H9 (cell line): ENCODE measurements around the gene ZDHHC13. TPM values are rescaled to one million over a fixed set of nuclear protein-coding genes. Genes with fewer than 3 reads are reported as not detected.
"Not testable (repeated sequence)": the region's sequence is repeated elsewhere in the genome, so short reads cannot be mapped to it uniquely, and the experiment has no call there.

Source experiments
- DNase-seq: peaks from one replicate; pipeline ENCODE4 v3.0.0-alpha.2; 2017
- H2AFZ ChIP-seq: one replicate; pipeline ENCODE4 v1.6.1; 2013; ENCODE audit warnings: mild to moderate bottlenecking, low read length, control low read depth, moderate library complexity
- H2AK5ac ChIP-seq: 2 replicates; pipeline ENCODE4 v1.6.1; 2013; ENCODE audit warnings: low read length, control low read depth, mixed read lengths; ENCODE audit not compliant: insufficient read length
- H2BK120ac ChIP-seq: one replicate; pipeline ENCODE4 v1.6.1; 2013; ENCODE audit warnings: low read depth, mild to moderate bottlenecking, low read length, control low read depth, inconsistent platforms; ENCODE audit not compliant: poor library complexity, severe bottlenecking
- H2BK12ac ChIP-seq: 2 replicates; pipeline ENCODE4 v1.6.1; 2013; ENCODE audit warnings: low read length, control low read depth, mixed read lengths, low read depth; ENCODE audit not compliant: insufficient read length
- H2BK15ac ChIP-seq: 2 replicates; pipeline ENCODE4 v1.6.1; 2013; ENCODE audit warnings: low read depth, low read length, control low read depth
- H2BK20ac ChIP-seq: one replicate; pipeline ENCODE4 v1.6.1; 2013; ENCODE audit warnings: low read depth, mild to moderate bottlenecking, low read length, control low read depth, inconsistent platforms; ENCODE audit not compliant: poor library complexity, severe bottlenecking
- H2BK5ac ChIP-seq: 2 replicates; pipeline ENCODE4 v1.6.1; 2013; ENCODE audit warnings: low read length, control low read depth, mixed read lengths; ENCODE audit not compliant: insufficient read length
- H3K14ac ChIP-seq: 2 replicates; pipeline ENCODE4 v1.6.1; 2013; ENCODE audit warnings: low read length, control low read depth; ENCODE audit not compliant: insufficient read depth
- H3K18ac ChIP-seq: 2 replicates; pipeline ENCODE4 v1.6.1; 2013; ENCODE audit warnings: low read depth, mild to moderate bottlenecking, mixed read lengths, low read length, control low read depth; ENCODE audit not compliant: insufficient read length
- H3K23ac ChIP-seq: 2 replicates; pipeline ENCODE4 v1.6.1; 2013; ENCODE audit warnings: low read length, control low read depth, mixed read lengths, low read depth; ENCODE audit not compliant: insufficient read length
- H3K23me2 ChIP-seq: 2 replicates; pipeline ENCODE4 v1.6.1; 2013; ENCODE audit warnings: low read depth, mild to moderate bottlenecking, mixed read lengths, low read length, control low read depth; ENCODE audit not compliant: insufficient read length, poor library complexity, severe bottlenecking
- H3K27ac ChIP-seq: 2 replicates; pipeline ENCODE4 v1.5.1; 2013; ENCODE audit warnings: low read length, control low read depth, mixed read lengths, low read depth; ENCODE audit not compliant: insufficient read length
- H3K27me3 ChIP-seq: 2 replicates; pipeline ENCODE4 v1.6.1; 2013; ENCODE audit warnings: low read length, control low read depth, inconsistent platforms; ENCODE audit not compliant: insufficient read depth
- H3K4ac ChIP-seq: 2 replicates; pipeline ENCODE4 v1.6.1; 2013; ENCODE audit warnings: low read depth, mild to moderate bottlenecking, control low read depth, inconsistent platforms, low read length, moderate library complexity
- H3K4me1 ChIP-seq: 2 replicates; pipeline ENCODE4 v1.6.1; 2013; ENCODE audit warnings: low read length, control low read depth, inconsistent platforms; ENCODE audit not compliant: insufficient read depth
- H3K4me2 ChIP-seq: 2 replicates; pipeline ENCODE4 v1.6.1; 2013; ENCODE audit warnings: low read length, control low read depth, mixed read lengths; ENCODE audit not compliant: insufficient read length, insufficient read depth
- H3K56ac ChIP-seq: 2 replicates; pipeline ENCODE4 v1.6.1; 2013; ENCODE audit warnings: low read depth, mild to moderate bottlenecking, mixed read lengths, low read length, control low read depth; ENCODE audit not compliant: insufficient read length
- H3K79me1 ChIP-seq: 2 replicates; pipeline ENCODE4 v1.6.1; 2013; ENCODE audit warnings: low read depth, mild to moderate bottlenecking, moderate library complexity, low read length, control low read depth, inconsistent platforms; ENCODE audit not compliant: insufficient read depth, poor library complexity, severe bottlenecking
- H3K79me2 ChIP-seq: 2 replicates; pipeline ENCODE4 v1.6.1; 2013; ENCODE audit warnings: low read length, control low read depth, inconsistent platforms; ENCODE audit not compliant: insufficient read depth
- H3K9ac ChIP-seq: 2 replicates; pipeline ENCODE4 v1.6.1; 2013; ENCODE audit warnings: low read length, control low read depth, mixed read lengths; ENCODE audit not compliant: insufficient read length; ENCODE audit errors: extremely low read depth
- H3K9me3 ChIP-seq: one replicate; pipeline ENCODE4 v1.6.1; 2013; ENCODE audit warnings: low read depth, low read length, inconsistent platforms; ENCODE audit not compliant: control insufficient read depth
- H3T11ph ChIP-seq: one replicate; pipeline ENCODE4 v1.6.1; 2013; ENCODE audit warnings: mild to moderate bottlenecking, low read length, control low read depth, inconsistent platforms
- H4K20me1 ChIP-seq: one replicate; pipeline ENCODE4 v1.6.1; 2013; ENCODE audit not compliant: control insufficient read depth, insufficient read length, insufficient read depth
- H4K5ac ChIP-seq: 2 replicates; pipeline ENCODE4 v1.6.1; 2013; ENCODE audit warnings: low read depth, mild to moderate bottlenecking, mixed read lengths, low read length, control low read depth; ENCODE audit not compliant: insufficient read length
- H4K8ac ChIP-seq: replicated peaks from 2 replicates; pipeline ENCODE4 v1.6.1; 2013; ENCODE audit warnings: low read length, control low read depth, mixed read lengths, low read depth; ENCODE audit not compliant: insufficient read length
- H4K91ac ChIP-seq: 2 replicates; pipeline ENCODE4 v1.6.1; 2013; ENCODE audit warnings: low read depth, mild to moderate bottlenecking, moderate library complexity, mixed read lengths, low read length, control low read depth; ENCODE audit not compliant: insufficient read length
- H3K27ac Mint-ChIP-seq, 3 experiments: 2 replicates in 2 of 3; 3 replicates in 1 of 3; pipeline ENCODE4 v1.8.0; 2020 to 2021; ENCODE audit warnings: mixed read lengths in 3 of 3, mild to moderate bottlenecking in 1 of 3, moderate library complexity in 1 of 3
- H3K27me3 Mint-ChIP-seq: 2 replicates; pipeline ENCODE4 v1.8.0; 2021; ENCODE audit warnings: low read depth, mild to moderate bottlenecking, moderate library complexity, mixed read lengths
- H3K36me3 Mint-ChIP-seq, 3 experiments: 2 replicates in 2 of 3; 3 replicates in 1 of 3; pipeline ENCODE4 v1.8.0; 2020 to 2021; ENCODE audit warnings: low read depth in 3 of 3, mixed read lengths in 3 of 3; ENCODE audit not compliant: insufficient read depth in 1 of 3
- H3K4me1 Mint-ChIP-seq, 2 experiments: 2 replicates each; pipeline ENCODE4 v1.8.0; 2020; ENCODE audit warnings: mixed read lengths in 2 of 2
- H3K4me3 Mint-ChIP-seq, 2 experiments: 2 replicates in 1 of 2; 3 replicates in 1 of 2; pipeline ENCODE4 v1.8.0; 2020 to 2021; ENCODE audit warnings: mild to moderate bottlenecking in 2 of 2, mixed read lengths in 2 of 2, moderate library complexity in 1 of 2
- H3K9me3 Mint-ChIP-seq, 2 experiments: 2 replicates in 1 of 2; 3 replicates in 1 of 2; pipeline ENCODE4 v1.8.0; 2020; ENCODE audit warnings: mild to moderate bottlenecking in 2 of 2, mixed read lengths in 2 of 2, moderate library complexity in 1 of 2
- CTCF ChIP-seq: fragments of 200-600 bp; sonication (generic); conservative IDR thresholded peaks from 3 replicates; pipeline ENCODE4 v1.8.0; 2021; ENCODE audit warnings: antibody characterized with exemption, mild to moderate bottlenecking
- WGBS: extraction: QIAGEN DNeasy Blood & Tissue Kit; methylation state at CpG from one replicate; pipeline ENCODE4 v1.1.7; 2013; ENCODE audit warnings: missing lambda C conversion rate, low lambda C conversion rate, mixed read lengths; ENCODE audit not compliant: insufficient read length; ENCODE audit errors: extremely low coverage; 5-methylcytosine and 5-hydroxymethylcytosine counted together
- total RNA-seq: library from RNA; stranded (reverse); gene quantifications from 2 replicates; pipeline ENCODE4 v1.2.1, GENCODE V29; 2021

Gene ZDHHC13
- total RNA-seq, 1 experiment from 2014 or later, result 20.9 TPM

DNA sequence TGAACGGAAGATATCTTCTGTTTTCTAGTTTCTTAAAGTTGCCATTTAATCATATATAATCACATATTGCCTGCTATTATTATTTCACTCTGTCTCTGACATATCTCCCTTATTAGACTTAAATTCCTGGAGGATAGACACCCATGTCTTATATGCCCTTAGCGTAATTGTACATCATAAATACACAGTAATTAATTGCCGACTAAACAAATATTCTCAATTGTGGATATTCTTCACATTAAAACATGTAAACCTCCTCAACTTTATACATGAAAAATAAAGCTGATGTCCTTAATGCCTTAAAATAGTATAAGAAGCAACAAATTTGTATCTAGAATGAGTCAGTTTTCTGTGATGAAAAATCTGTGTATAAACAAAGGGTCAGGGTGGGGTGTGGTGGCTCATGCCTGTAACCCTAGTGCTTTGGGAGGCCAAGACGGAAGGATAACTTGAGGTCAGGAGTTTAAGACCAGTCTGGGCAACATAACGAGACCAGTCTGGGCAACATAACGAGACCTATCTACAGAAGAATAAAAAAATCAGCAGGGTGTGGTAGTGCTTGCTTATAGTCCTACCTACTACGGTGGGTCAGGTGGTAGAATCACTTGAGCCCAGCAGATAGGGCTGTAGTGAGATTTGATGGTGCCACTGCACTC, 6.1 kb downstream of the ZDHHC13 start:
- Mint-ChIP-seq H3K36me3 (peaks cover 16 to 43% (median 28%) of the 10 kb centered on the region in 3 experiments), H3K4me3 (no peak overlapping the region), H3K4me1 (peaks cover 20 to 21% of the 10 kb centered on the region in 2 experiments), H3K27me3 (no peaks in the 10 kb centered on the region), H3K9me3 (peaks cover 0 to 2% of the 10 kb centered on the region in 2 experiments; a peak in 2 of 5 replicates), H3K27ac (no peak overlapping the region)
- no peak overlapping the region for H3K56ac ChIP-seq
- TF ChIP-seq CTCF, result no peak
- H4K8ac ChIP-seq, result no peak overlapping the region
- H3T11ph ChIP-seq, result no peak overlapping the region
- H2BK12ac ChIP-seq, result no peak overlapping the region
- no CpG with 5 or more reads among the region's 7 CpGs for WGBS
- no peak overlapping the region for H4K91ac ChIP-seq
- H3K4ac ChIP-seq, result no peak overlapping the region
- H3K27ac ChIP-seq, result no peak overlapping the region
- H2BK120ac ChIP-seq, result no peak overlapping the region
- no peaks in the 10 kb centered on the region for H4K20me1 ChIP-seq
- no peak overlapping the region for H2BK5ac ChIP-seq
- H2BK20ac ChIP-seq, result no peak overlapping the region
- peaks cover 7% of the 10 kb centered on the region for H3K79me1 ChIP-seq
- H3K9me3 ChIP-seq, result no peaks in the 10 kb centered on the region
- no peak overlapping the region for H2AK5ac ChIP-seq
- no peak overlapping the region for H2BK15ac ChIP-seq
- H3K4me2 ChIP-seq, result no peak overlapping the region
- H3K18ac ChIP-seq, result no peak overlapping the region
- no peak for DNase-seq
- no peaks in the 10 kb centered on the region for H3K27me3 ChIP-seq
- H4K5ac ChIP-seq, result no peak overlapping the region
- no peak overlapping the region for H3K9ac ChIP-seq
- no peaks in the 10 kb centered on the region for H3K23me2 ChIP-seq
- H3K4me1 ChIP-seq, result no peaks in the 10 kb centered on the region; the same call in 1 of the 2 replicates
- no peak overlapping the region for H2AFZ ChIP-seq
- H3K14ac ChIP-seq, result no peak overlapping the region
- peaks cover 9% of the 10 kb centered on the region; the same call in 1 of the 2 replicates for H3K79me2 ChIP-seq
- no peak overlapping the region for H3K23ac ChIP-seq

DNA sequence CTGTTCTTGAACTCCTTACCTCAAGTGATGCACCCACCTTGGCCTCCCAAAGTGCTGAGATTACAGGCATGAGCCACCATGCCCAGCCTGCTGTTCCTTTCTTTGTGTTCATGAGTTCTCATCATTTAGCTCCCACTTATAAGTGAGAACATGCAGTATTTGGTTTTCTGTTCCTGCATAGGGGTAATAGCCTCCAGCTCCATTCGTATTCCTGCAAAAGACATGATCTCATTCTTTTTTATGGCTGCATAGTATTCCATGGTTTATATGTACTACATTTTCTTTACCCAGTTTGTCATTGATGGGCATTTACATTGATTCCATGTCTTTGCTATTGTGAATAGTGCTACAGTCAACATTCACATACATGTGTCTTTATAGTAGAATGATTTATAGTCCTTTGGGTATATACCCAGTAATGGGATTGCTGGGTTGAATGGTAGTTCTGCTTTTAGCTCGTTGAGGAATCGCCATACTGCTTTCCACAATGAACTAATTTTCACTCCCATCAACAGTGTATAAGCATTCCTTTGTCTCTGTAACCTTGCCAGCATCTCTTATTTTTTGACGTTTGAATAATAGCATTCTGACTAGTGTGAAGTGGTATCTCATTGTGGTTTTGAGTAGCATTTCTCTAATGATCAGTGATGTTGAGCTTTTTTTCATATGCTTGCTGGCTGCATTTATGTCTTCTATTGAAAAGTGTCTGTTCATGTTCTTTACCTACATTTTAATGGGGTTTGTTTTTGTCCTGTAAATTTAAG, 9.8 kb downstream of the ZDHHC13 start:
- H3T11ph ChIP-seq, H3K27ac Mint-ChIP-seq, H3K4ac ChIP-seq, H3K4me1 ChIP-seq, H2BK5ac ChIP-seq, H3K79me2 ChIP-seq, H3K27me3 Mint-ChIP-seq, H3K27ac ChIP-seq, H3K4me2 ChIP-seq, H3K9ac ChIP-seq, H2BK15ac ChIP-seq, H2AK5ac ChIP-seq, H4K5ac ChIP-seq, H3K4me3 Mint-ChIP-seq, H4K20me1 ChIP-seq, H4K8ac ChIP-seq, H3K9me3 ChIP-seq, H2BK20ac ChIP-seq, H3K23ac ChIP-seq, H3K27me3 ChIP-seq, H2BK12ac ChIP-seq, H3K18ac ChIP-seq, H2AFZ ChIP-seq, H3K14ac ChIP-seq, H4K91ac ChIP-seq, H3K56ac ChIP-seq, H3K23me2 ChIP-seq, H3K79me1 ChIP-seq, H2BK120ac ChIP-seq, DNase-seq: not testable (repeated sequence)
- WGBS, result no CpG with 5 or more reads among the region's 4 CpGs
- Mint-ChIP-seq H3K9me3 (peaks cover 9 to 13% of the 10 kb centered on the region in 2 experiments; a peak in 3 of 5 replicates), H3K4me1 (peaks cover 11 to 15% of the 10 kb centered on the region in 2 experiments), H3K36me3 (peaks cover 24 to 47% (median 40%) of the 10 kb centered on the region in 3 experiments)
